ENCODE data around the gene TEX19. TPM values are rescaled to one million over a fixed set of nuclear protein-coding genes. Genes with fewer than 3 reads are reported as not detected.

Gene TEX19
- total RNA-seq, 1 donor from 2014 or later = not detected

GRCh38 chr17:82316651-82317393 is 42.2 kb upstream of the TEX19 start:
- peak overlapping the region; percentile 37 for H3K4me3 ChIP-seq
- DNase-seq (no peak), ATAC-seq (no peak)
- H3K36me3 ChIP-seq = no peaks in the 10 kb centered on the region
- intact Hi-C loops (cut with DNase I) = no loop called here
- H3K9me3 ChIP-seq = no peaks in the 10 kb centered on the region
- peaks cover 25% of the 10 kb centered on the region for H3K27me3 ChIP-seq (ENCODE audit: low read depth)
- H3K4me1 ChIP-seq = peaks cover 20% of the 10 kb centered on the region
- TF ChIP-seq CTCF (IDR thresholded peaks at IDR 0.05) = no peak
- no peak overlapping the region for H3K27ac ChIP-seq

GRCh38 chr17:82317394-82318168 is 41.5 kb upstream of the TEX19 start, which contains the start of gene CD7:
Gene CD7 (minus strand): TSS chr17:82317608. CDS start chr17:82317495, 113 bp downstream.
- ATAC-seq (peak in 1 of 2 donors; percentile 21), DNase-seq (no peak)
- peaks cover 25% of the 10 kb centered on the region for H3K27me3 ChIP-seq (ENCODE audit: low read depth)
- no peak within 1 kb of the TSS for H3K27ac ChIP-seq
- intact Hi-C loops (cut with DNase I) = no loop called here
- peak within 1 kb of the TSS; percentile 37 for H3K4me3 ChIP-seq
- H3K4me1 ChIP-seq = peaks cover 20% of the 10 kb centered on the region
- TF ChIP-seq CTCF (IDR thresholded peaks at IDR 0.05) = no peak
- H3K9me3 ChIP-seq = no peaks in the 10 kb centered on the region
- no peaks in the 10 kb centered on the region for H3K36me3 ChIP-seq

- no peak overlapping the region for H3K4me3 ChIP-seq
- TF ChIP-seq CTCF (IDR thresholded peaks at IDR 0.05) = no peak
- no peaks in the 10 kb centered on the region for H3K9me3 ChIP-seq
- H3K4me1 ChIP-seq = peaks cover 20% of the 10 kb centered on the region
- DNase-seq = no peak
- no peak overlapping the region for H3K27ac ChIP-seq
- H3K27me3 ChIP-seq (ENCODE audit: low read depth) = peaks cover 25% of the 10 kb centered on the region
- H3K36me3 ChIP-seq = no peaks in the 10 kb centered on the region
- ATAC-seq = no peak
- intact Hi-C loops (cut with DNase I) = no loop called here
These were observed 40.9 kb upstream of the TEX19 start for GRCh38 chr17:82318169-82318498.

GRCh38 chr17:82318772-82319606 is 40.1 kb upstream of the TEX19 start:
- Histone ChIP-seq H3K4me3 (no peak overlapping the region), H3K4me1 (peaks cover 20% of the 10 kb centered on the region), H3K36me3 (no peaks in the 10 kb centered on the region), H3K9me3 (no peaks in the 10 kb centered on the region), H3K27me3 (ENCODE audit: low read depth) (peaks cover 22% of the 10 kb centered on the region), H3K27ac (no peak overlapping the region)
- no peak for TF ChIP-seq CTCF (IDR thresholded peaks at IDR 0.05)
- no peak for ATAC-seq
- intact Hi-C loops (cut with DNase I) = no loop called here
- no peak for DNase-seq

GRCh38 chr17:82319619-82320062 is 39.4 kb upstream of the TEX19 start:
- no peak for DNase-seq
- H3K36me3 ChIP-seq = no peaks in the 10 kb centered on the region
- H3K9me3 ChIP-seq = no peaks in the 10 kb centered on the region
- no peak overlapping the region for H3K27ac ChIP-seq
- peaks cover 15% of the 10 kb centered on the region for H3K27me3 ChIP-seq (ENCODE audit: low read depth)
- TF ChIP-seq CTCF (IDR thresholded peaks at IDR 0.05) = no peak
- H3K4me1 ChIP-seq = peaks cover 20% of the 10 kb centered on the region
- no peak overlapping the region for H3K4me3 ChIP-seq
- intact Hi-C loops (cut with DNase I) = no loop called here
- no peak for ATAC-seq

All from lower lobe of right lung (tissue), 2 donors.